GM18951 (cell line): ENCODE results near the gene LPCAT3.

ENCODE experiments used
- POLR2A ChIP-seq: IDR thresholded peaks from 4 replicates; pipeline ENCODE4 v1.6.1; 2011; ENCODE audit warnings: mild to moderate bottlenecking; ENCODE audit not compliant: insufficient read length, insufficient read depth; ENCODE audit errors: extremely low read depth
- in situ Hi-C: fragments of 300-500 bp; cut with MboI; formaldehyde crosslinking; loops from one replicate; pipeline ENCODE4 v1.12.0; 2022; ENCODE audit warnings: low sequenced_read_pairs, mixed read lengths, inconsistent platforms; ENCODE audit not compliant: unreplicated experiment

The LPCAT3 gene

GRCh38 chr12:6961695-6962284 is 56.5 kb downstream of the LPCAT3 start:
- in situ Hi-C loops: no loop called here
- TF ChIP-seq POLR2A: peak; percentile 39

- peak; percentile 48 for TF ChIP-seq POLR2A
- in situ Hi-C loops: no loop called here
Measured at GRCh38 chr12:6961278-6961694, 57.0 kb downstream of the LPCAT3 start.

- no peak for TF ChIP-seq POLR2A
- in situ Hi-C loops: no loop called here
Measured at GRCh38 chr12:6960593-6961277, 57.5 kb downstream of the LPCAT3 start.

GRCh38 chr12:6959805-6960592 is 58.3 kb downstream of the LPCAT3 start:
- TF ChIP-seq POLR2A: no peak
- in situ Hi-C loops: no loop called here

- in situ Hi-C loops: no loop called here
- TF ChIP-seq POLR2A: peak; percentile 81
Measured at GRCh38 chr12:6959058-6959804, 59.0 kb downstream of the LPCAT3 start.

- in situ Hi-C loops: no loop called here
- no peak for TF ChIP-seq POLR2A
Measured at GRCh38 chr12:6958609-6959057, 59.6 kb downstream of the LPCAT3 start.

GRCh38 chr12:6957741-6958608 is 60.3 kb downstream of the LPCAT3 start:
- in situ Hi-C loops: no loop called here
- no peak for TF ChIP-seq POLR2A

GRCh38 chr12:6957151-6957701 is 61.0 kb downstream of the LPCAT3 start:
- in situ Hi-C loops: no loop called here
- TF ChIP-seq POLR2A: no peak

- in situ Hi-C loops: no loop called here
- TF ChIP-seq POLR2A: peak; percentile 33
Measured at GRCh38 chr12:6956021-6956727, 62.1 kb downstream of the LPCAT3 start.

GRCh38 chr12:6955108-6956020 is 62.9 kb downstream of the LPCAT3 start:
- peak; percentile 6 for TF ChIP-seq POLR2A
- in situ Hi-C loops: no loop called here

- in situ Hi-C loops: no loop called here
- peak; percentile 16 for TF ChIP-seq POLR2A
Measured at GRCh38 chr12:6954316-6955107, 63.8 kb downstream of the LPCAT3 start.
